GM12878 (cell line): ENCODE data around the gene SNRPD2.

Experiments
- EP300 ChIP-seq, 2 experiments: fragments of 150-350 bp in 1 of 2; IDR thresholded peaks; 2 replicates each; pipeline ENCODE4 v1.6.1; 2011 to 2012; ENCODE audit warnings: low read depth in 2 of 2, low read length in 2 of 2, borderline replicate concordance in 1 of 2, improper control_type of control experiment in 1 of 2, inconsistent platforms in 1 of 2; ENCODE audit not compliant: control insufficient read depth in 1 of 2
- EZH2 ChIP-seq: IDR thresholded peaks from 2 replicates; pipeline ENCODE4 v1.6.1; 2012; ENCODE audit warnings: low read depth, mild to moderate bottlenecking, control low read depth, inconsistent platforms, low read length, borderline replicate concordance; ENCODE audit not compliant: control insufficient read depth
- MTA2 ChIP-seq: fragments of 450-650 bp; IDR thresholded peaks from 2 replicates; pipeline ENCODE4 v1.6.1; 2016; ENCODE audit warnings: low read depth, mild to moderate bottlenecking, moderate library complexity
- POLR2A ChIP-seq: IDR thresholded peaks from 2 replicates; pipeline ENCODE4 v1.6.1; 2011; ENCODE audit warnings: low read depth, mild to moderate bottlenecking, low read length
- POLR2AphosphoS2 ChIP-seq: IDR thresholded peaks from 2 replicates; pipeline ENCODE4 v1.6.1; 2011; ENCODE audit warnings: low read depth, mild to moderate bottlenecking, low read length, improper control_type of control experiment, moderate library complexity
- POLR2AphosphoS5 ChIP-seq: IDR thresholded peaks from 2 replicates; pipeline ENCODE4 v1.6.1; 2011; ENCODE audit warnings: mild to moderate bottlenecking, low read length, inconsistent platforms
- SP1 ChIP-seq: IDR thresholded peaks from one replicate; pipeline ENCODE4 v1.6.1; 2011; ENCODE audit warnings: low read depth, low read length
- ZNF274 ChIP-seq: IDR thresholded peaks from one replicate; pipeline ENCODE4 v1.8.0; 2011; ENCODE audit not compliant: insufficient read length, insufficient read depth
- TF ChIP-seq, protein P1 (sequence below), 3 experiments: IDR thresholded peaks in 2 of 3; conservative IDR thresholded peaks in 1 of 3; 2 replicates each; pipeline ENCODE4 v1.5.1; 2011; ENCODE audit warnings: low read depth in 3 of 3, low read length in 3 of 3, mild to moderate bottlenecking in 3 of 3, control low read depth in 2 of 3, moderate library complexity in 2 of 3, inconsistent platforms in 1 of 3, mixed read lengths in 1 of 3; ENCODE audit not compliant: control insufficient read depth in 2 of 3, insufficient read depth in 1 of 3; ENCODE audit errors: extremely low read depth in 1 of 3
- TF ChIP-seq, protein P2 (sequence below): IDR thresholded peaks from 2 replicates; pipeline ENCODE4 v1.6.1; 2011; ENCODE audit warnings: mild to moderate bottlenecking, low read depth, low read length, moderate library complexity; ENCODE audit not compliant: insufficient replicate concordance
- TF ChIP-seq, protein P3 (sequence below): fragments of 450-650 bp; formaldehyde crosslinking; IDR thresholded peaks from 2 replicates; pipeline ENCODE4 v1.4.0; 2020; ENCODE audit warnings: mild to moderate bottlenecking, moderate library complexity

DNA sequence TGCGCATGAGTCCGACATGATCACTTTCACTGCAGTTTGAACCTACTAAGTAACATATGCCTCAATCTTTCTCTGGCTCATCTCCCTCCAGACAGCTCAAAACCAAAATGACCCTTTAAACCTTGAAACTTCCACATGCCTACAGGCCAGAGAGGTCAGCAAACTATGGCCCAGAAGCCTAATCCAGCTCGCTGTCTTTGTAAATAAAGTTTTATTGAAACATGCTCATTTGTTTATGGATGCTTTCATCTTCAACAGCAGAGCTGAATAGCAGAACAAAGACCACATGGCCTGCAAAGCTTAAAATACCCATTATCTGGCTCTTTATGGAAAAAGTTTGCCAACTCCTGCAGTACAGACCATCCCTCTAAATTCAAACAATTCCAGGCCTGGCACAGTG is 23.4 kb upstream of the SNRPD2 start:
- TF ChIP-seq, protein P1, sequence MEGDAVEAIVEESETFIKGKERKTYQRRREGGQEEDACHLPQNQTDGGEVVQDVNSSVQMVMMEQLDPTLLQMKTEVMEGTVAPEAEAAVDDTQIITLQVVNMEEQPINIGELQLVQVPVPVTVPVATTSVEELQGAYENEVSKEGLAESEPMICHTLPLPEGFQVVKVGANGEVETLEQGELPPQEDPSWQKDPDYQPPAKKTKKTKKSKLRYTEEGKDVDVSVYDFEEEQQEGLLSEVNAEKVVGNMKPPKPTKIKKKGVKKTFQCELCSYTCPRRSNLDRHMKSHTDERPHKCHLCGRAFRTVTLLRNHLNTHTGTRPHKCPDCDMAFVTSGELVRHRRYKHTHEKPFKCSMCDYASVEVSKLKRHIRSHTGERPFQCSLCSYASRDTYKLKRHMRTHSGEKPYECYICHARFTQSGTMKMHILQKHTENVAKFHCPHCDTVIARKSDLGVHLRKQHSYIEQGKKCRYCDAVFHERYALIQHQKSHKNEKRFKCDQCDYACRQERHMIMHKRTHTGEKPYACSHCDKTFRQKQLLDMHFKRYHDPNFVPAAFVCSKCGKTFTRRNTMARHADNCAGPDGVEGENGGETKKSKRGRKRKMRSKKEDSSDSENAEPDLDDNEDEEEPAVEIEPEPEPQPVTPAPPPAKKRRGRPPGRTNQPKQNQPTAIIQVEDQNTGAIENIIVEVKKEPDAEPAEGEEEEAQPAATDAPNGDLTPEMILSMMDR (IDR thresholded peaks at IDR 0.05 in 2 of 3, conservative IDR thresholded peaks at IDR 0.05 in 1 of 3; ENCODE audit: control insufficient read depth in 2 of 3, extremely low read depth in 1 of 3, insufficient read depth in 1 of 3, low read depth in 3 of 3, low read length in 3 of 3): no peak
- TF ChIP-seq POLR2A (no peak), MTA2 (no peak), EZH2 (no peak), POLR2AphosphoS2 (no peak), EP300 (IDR thresholded peaks at IDR 0.05; ENCODE audit: borderline replicate concordance in 1 of 2, control insufficient read depth in 1 of 2, low read depth in 2 of 2, low read length in 2 of 2) (no peak), POLR2AphosphoS5 (no peak), SP1 (no peak), ZNF274 (no peak)
- TF ChIP-seq, protein P2, sequence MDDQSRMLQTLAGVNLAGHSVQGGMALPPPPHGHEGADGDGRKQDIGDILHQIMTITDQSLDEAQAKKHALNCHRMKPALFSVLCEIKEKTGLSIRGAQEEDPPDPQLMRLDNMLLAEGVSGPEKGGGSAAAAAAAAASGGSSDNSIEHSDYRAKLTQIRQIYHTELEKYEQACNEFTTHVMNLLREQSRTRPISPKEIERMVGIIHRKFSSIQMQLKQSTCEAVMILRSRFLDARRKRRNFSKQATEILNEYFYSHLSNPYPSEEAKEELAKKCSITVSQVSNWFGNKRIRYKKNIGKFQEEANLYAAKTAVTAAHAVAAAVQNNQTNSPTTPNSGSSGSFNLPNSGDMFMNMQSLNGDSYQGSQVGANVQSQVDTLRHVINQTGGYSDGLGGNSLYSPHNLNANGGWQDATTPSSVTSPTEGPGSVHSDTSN: no peak
- TF ChIP-seq, protein P3, sequence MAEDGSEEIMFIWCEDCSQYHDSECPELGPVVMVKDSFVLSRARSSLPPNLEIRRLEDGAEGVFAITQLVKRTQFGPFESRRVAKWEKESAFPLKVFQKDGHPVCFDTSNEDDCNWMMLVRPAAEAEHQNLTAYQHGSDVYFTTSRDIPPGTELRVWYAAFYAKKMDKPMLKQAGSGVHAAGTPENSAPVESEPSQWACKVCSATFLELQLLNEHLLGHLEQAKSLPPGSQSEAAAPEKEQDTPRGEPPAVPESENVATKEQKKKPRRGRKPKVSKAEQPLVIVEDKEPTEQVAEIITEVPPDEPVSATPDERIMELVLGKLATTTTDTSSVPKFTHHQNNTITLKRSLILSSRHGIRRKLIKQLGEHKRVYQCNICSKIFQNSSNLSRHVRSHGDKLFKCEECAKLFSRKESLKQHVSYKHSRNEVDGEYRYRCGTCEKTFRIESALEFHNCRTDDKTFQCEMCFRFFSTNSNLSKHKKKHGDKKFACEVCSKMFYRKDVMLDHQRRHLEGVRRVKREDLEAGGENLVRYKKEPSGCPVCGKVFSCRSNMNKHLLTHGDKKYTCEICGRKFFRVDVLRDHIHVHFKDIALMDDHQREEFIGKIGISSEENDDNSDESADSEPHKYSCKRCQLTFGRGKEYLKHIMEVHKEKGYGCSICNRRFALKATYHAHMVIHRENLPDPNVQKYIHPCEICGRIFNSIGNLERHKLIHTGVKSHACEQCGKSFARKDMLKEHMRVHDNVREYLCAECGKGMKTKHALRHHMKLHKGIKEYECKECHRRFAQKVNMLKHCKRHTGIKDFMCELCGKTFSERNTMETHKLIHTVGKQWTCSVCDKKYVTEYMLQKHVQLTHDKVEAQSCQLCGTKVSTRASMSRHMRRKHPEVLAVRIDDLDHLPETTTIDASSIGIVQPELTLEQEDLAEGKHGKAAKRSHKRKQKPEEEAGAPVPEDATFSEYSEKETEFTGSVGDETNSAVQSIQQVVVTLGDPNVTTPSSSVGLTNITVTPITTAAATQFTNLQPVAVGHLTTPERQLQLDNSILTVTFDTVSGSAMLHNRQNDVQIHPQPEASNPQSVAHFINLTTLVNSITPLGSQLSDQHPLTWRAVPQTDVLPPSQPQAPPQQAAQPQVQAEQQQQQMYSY (CRISPR knock-in tag): no peak
